COLO668 (cell line): ENCODE measurements around the gene BTBD9.
"Not testable (repeated sequence)": the region's sequence is repeated elsewhere in the genome, so short reads cannot be mapped to it uniquely, and the experiment has no call there.

Experiments used
- DNase-seq: peaks from one replicate; lab custom pipeline; 2025; ENCODE audit not compliant: unreplicated experiment; lab: John Stamatoyannopoulos, UW

Gene BTBD9

GRCh38 chr6:38136547-38136946 lies 503.2 kb downstream of the BTBD9 start:
- DNase-seq = no peak

- DNase-seq = no peak
Observed at GRCh38 chr6:38134704-38135088, 505.0 kb downstream of the BTBD9 start.

GRCh38 chr6:38133932-38134703 lies 505.6 kb downstream of the BTBD9 start:
- DNase-seq = no peak

GRCh38 chr6:38131527-38131965 lies 508.2 kb downstream of the BTBD9 start:
- no peak for DNase-seq

GRCh38 chr6:38127284-38127683 lies 512.4 kb downstream of the BTBD9 start:
- no peak for DNase-seq

DNA sequence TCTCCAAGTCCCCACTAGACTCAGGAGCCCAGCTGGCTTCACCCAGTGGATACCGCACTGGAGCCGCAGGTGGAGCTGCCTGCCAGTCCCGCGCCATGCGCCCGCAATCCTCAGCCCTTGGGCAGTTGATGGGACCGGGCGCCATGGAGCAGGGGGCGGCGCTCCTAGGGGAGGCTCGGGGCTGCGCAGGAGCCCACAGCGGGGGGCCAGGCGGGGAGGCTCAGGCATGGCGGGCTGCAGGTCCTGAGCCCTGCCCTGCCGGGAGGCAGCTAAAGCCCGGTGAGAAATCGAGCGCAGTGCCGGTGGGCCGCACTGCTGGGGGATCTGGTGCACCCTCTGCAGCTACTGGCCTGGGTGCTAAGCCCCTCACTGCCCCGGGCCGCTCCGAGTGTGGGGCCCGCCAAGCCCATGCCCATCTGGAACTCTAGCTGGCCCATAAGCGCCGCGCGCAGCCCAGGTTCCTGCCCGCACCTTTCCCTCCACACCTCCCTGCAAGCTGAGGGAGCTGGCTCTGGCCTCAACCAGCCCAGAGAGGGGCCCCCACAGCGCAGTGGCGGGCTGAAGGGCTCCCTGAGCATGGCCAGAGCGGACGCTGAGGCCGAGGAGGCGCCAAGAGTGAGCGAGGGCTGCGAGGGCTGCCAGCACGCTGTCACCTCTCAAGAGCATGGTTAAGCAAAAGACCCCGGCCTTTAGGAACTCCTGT lies 515.4 kb downstream of the BTBD9 start:
- not testable (repeated sequence) for DNase-seq

GRCh38 chr6:38119516-38119915 lies 520.2 kb downstream of the BTBD9 start:
- DNase-seq = no peak

DNA sequence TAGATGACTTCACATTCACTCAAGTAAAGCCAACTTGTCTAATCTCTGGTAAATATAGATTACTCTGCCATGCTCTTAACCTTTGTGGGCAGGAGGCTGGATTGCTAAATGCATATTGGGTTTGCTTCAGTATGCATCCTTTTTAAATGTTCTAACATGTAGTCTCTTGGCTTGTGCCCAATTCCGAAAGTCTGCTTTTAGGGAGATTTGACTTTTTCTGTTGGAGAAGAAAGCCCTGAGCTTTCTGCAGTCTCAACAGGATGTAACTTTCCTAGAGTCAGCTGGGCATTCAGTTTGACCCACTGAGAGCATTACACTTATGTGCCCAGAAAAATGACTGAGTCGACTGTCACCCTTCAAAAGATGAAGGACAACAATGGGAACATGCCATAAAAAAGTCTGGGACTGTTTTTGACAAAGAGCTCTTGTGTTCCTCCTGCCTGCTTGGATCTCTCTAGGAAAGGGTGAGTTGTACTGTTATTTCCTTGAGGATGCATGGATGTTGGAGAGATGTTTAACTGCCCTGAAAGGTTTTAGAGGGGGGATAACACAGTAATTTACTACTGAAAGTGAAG lies 520.9 kb downstream of the BTBD9 start:
- DNase-seq = no peak
